Dermis lymphatic vessel endothelial cell (primary cell): Measurements from ENCODE around the gene ARL14. TPM values are rescaled to one million over a fixed set of nuclear protein-coding genes. Genes with fewer than 3 reads are reported as not detected.

ENCODE experiments used
- total RNA-seq: library from RNA; depleted of rRNA; stranded (reverse); fragments of >200 nt; gene quantifications from 2 replicates; pipeline ENCODE4 v1.2.1, GENCODE V29; 2014

Gene ARL14
- total RNA-seq: not detected in 2 replicates

GRCh38 chr3:160676547-160677303, at the start of gene ARL14:
ARL14 (plus strand) TSS chr3:160677160; CDS start chr3:160677347, 187 bp downstream.

Other genes with a start within 250 kb of the ARL14 start
- 15.9 and 19.0 TPM in 2 replicates for gene TRIM59, start 227.4 kb upstream of the ARL14 start, total RNA-seq
- 22.8 and 25.4 TPM in 2 replicates for gene KPNA4, start 111.6 kb upstream of the ARL14 start, total RNA-seq
- 0.98 and 1.5 TPM in 2 replicates for gene PPM1L, start 79.1 kb downstream of the ARL14 start, total RNA-seq